Fibroblast of lung (primary cell): Measurements from ENCODE around the gene ARL4C. TPM values are rescaled to one million over a fixed set of nuclear protein-coding genes. Genes with fewer than 3 reads are reported as not detected.

Source experiments
- DNase-seq, 2 donors: peaks; one replicate each; pipeline versions ENCODE4 v3.0.0 to v3.0.0-alpha.2; 2010; ENCODE audit warnings: low read depth in 2 of 2
- H2AFZ ChIP-seq: 2 replicates; pipeline ENCODE4 v1.5.1; 2012; ENCODE audit warnings: low read length, control low read depth, inconsistent platforms
- H3K27ac ChIP-seq: 2 replicates; pipeline ENCODE4 v1.5.1; 2011; ENCODE audit warnings: low read length, control low read depth; ENCODE audit not compliant: insufficient read depth
- H3K27me3 ChIP-seq: 2 replicates; pipeline ENCODE4 v1.5.1; 2011; ENCODE audit warnings: mild to moderate bottlenecking, low read length; ENCODE audit not compliant: control insufficient read depth, insufficient read depth
- H3K36me3 ChIP-seq: 2 replicates; pipeline ENCODE4 v1.5.1; 2011; ENCODE audit warnings: low read length; ENCODE audit not compliant: control insufficient read depth, insufficient read depth
- H3K4me1 ChIP-seq: 2 replicates; pipeline ENCODE4 v1.5.1; 2011; ENCODE audit warnings: low read length; ENCODE audit not compliant: control insufficient read depth, insufficient read depth; ENCODE audit errors: extremely low read depth
- H3K4me2 ChIP-seq: 2 replicates; pipeline ENCODE4 v1.5.1; 2011; ENCODE audit warnings: low read length, control low read depth; ENCODE audit not compliant: insufficient read depth; ENCODE audit errors: extremely low read depth
- H3K4me3 ChIP-seq, 4 experiments: fragments of 200-600 bp in 1 of 4; sonication (generic) in 1 of 4; replicated peaks in 1 of 4; 2 replicates each; pipeline ENCODE4 v1.5.1; 2011 to 2016; ENCODE audit warnings: low read length in 4 of 4, low read depth in 3 of 4, mild to moderate bottlenecking in 3 of 4, control low read depth in 2 of 4, inconsistent platforms in 1 of 4, mixed read lengths in 1 of 4; ENCODE audit not compliant: insufficient read depth in 1 of 4; ENCODE audit errors: control extremely low read depth in 1 of 4
- H3K79me2 ChIP-seq: 2 replicates; pipeline ENCODE4 v1.5.1; 2012; ENCODE audit warnings: mild to moderate bottlenecking, low read length, inconsistent platforms; ENCODE audit not compliant: control insufficient read depth, insufficient read depth
- H3K9ac ChIP-seq: 2 replicates; pipeline ENCODE4 v1.5.1; 2011; ENCODE audit warnings: mild to moderate bottlenecking, low read length, control low read depth; ENCODE audit not compliant: insufficient read depth
- H3K9me3 ChIP-seq: 2 replicates; pipeline ENCODE4 v1.5.1; 2012; ENCODE audit warnings: low read depth, low read length; ENCODE audit not compliant: control insufficient read depth, insufficient read depth
- H4K20me1 ChIP-seq: 2 replicates; pipeline ENCODE4 v1.5.1; 2011; ENCODE audit warnings: low read length; ENCODE audit not compliant: control insufficient read depth, insufficient read depth; ENCODE audit errors: extremely low read depth
- EZH2 ChIP-seq: IDR thresholded peaks from 2 replicates; pipeline ENCODE4 v1.5.1; 2012; ENCODE audit warnings: low read length, control low read depth, mild to moderate bottlenecking; ENCODE audit errors: missing control alignments
- polyA plus RNA-seq, 2 donors: library from polyadenylated mRNA; depleted of rRNA in 1 of 2; stranded (reverse) in 1 of 2; unstranded in 1 of 2; fragments of >200 nt; gene quantifications; 2 replicates each; pipeline ENCODE4 v1.2.1, GENCODE V29; 2011 to 2012; ENCODE audit warnings: missing spikeins in 1 of 2
- total RNA-seq: library from RNA; depleted of rRNA; stranded (reverse); fragments of >200 nt; gene quantifications from 2 replicates; pipeline ENCODE4 v1.2.1, GENCODE V29; 2014
- TF ChIP-seq, protein P1 (sequence below), 2 donors: IDR thresholded peaks in 1 of 2; conservative IDR thresholded peaks in 1 of 2; 1 replicate in 1 of 2; 2 replicates in 1 of 2; pipeline ENCODE4 v1.5.1; 2011 to 2012; ENCODE audit warnings: low read length in 2 of 2, control low read depth in 1 of 2, inconsistent platforms in 1 of 2, low read depth in 1 of 2, mild to moderate bottlenecking in 1 of 2

Gene ARL4C
- total and polyA plus RNA-seq, 2 donors (not counting 1 experiment from before 2014, with no cell fraction given) = 23.2 to 80.9 TPM

DNA sequence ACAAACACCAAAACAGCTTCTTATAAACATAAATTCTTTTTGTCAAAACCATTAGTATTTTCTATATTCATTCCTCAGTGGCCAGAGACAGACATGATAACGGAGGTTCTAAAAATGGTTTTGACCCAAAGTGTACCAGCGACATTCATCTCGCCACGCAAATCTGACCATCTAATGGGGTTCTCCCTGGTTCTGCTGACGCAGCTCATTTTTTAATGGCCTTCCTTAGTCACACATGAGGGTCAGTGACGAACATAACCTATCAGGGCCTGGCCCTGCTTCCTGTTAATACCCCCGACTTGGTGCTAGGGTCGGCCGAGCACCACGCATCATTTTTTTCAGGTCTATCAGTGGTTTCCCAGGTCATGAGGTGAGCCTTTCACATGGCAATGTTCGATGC is 45.9 kb upstream of the ARL4C start:
- Histone ChIP-seq H2AFZ (no peak overlapping the region), H3K36me3 (no peaks in the 10 kb centered on the region), H3K4me3 (no peak overlapping the region), H3K79me2 (no peaks in the 10 kb centered on the region), H4K20me1 (no peaks in the 10 kb centered on the region), H3K9ac (no peak overlapping the region), H3K27me3 (peaks cover 4% of the 10 kb centered on the region), H3K9me3 (no peaks in the 10 kb centered on the region), H3K4me1 (no peaks in the 10 kb centered on the region), H3K27ac (no peak overlapping the region), H3K4me2 (no peak overlapping the region)
- TF ChIP-seq EZH2 = no peak
- TF ChIP-seq, protein P1, sequence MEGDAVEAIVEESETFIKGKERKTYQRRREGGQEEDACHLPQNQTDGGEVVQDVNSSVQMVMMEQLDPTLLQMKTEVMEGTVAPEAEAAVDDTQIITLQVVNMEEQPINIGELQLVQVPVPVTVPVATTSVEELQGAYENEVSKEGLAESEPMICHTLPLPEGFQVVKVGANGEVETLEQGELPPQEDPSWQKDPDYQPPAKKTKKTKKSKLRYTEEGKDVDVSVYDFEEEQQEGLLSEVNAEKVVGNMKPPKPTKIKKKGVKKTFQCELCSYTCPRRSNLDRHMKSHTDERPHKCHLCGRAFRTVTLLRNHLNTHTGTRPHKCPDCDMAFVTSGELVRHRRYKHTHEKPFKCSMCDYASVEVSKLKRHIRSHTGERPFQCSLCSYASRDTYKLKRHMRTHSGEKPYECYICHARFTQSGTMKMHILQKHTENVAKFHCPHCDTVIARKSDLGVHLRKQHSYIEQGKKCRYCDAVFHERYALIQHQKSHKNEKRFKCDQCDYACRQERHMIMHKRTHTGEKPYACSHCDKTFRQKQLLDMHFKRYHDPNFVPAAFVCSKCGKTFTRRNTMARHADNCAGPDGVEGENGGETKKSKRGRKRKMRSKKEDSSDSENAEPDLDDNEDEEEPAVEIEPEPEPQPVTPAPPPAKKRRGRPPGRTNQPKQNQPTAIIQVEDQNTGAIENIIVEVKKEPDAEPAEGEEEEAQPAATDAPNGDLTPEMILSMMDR (conservative IDR thresholded peaks at IDR 0.05 in 1 of 2, IDR thresholded peaks at IDR 0.05 in 1 of 2; ENCODE audit: low read depth in 1 of 2, low read length in 2 of 2) = no peak
- no peak for DNase-seq

DNA sequence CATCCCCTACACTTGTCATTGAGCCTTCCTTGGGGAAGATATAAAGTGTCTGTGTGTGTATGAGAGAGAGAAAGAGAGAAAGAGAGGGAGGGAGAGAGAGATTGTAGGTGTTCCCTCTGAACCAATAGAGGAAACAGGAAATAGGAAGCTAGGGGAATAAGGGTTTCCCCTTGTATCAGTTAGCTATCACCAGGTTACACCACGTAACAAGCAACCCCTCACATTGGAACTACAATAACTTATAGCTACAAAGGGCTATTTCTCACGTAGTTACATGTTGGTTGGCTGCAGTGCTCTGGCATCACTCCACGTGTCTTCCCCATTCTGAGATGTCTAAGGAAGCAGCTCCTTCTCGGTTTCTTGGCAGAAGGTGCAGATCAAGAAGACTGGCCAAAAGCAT is 41.0 kb upstream of the ARL4C start:
- Histone ChIP-seq H2AFZ (no peak overlapping the region), H3K36me3 (no peaks in the 10 kb centered on the region), H3K79me2 (no peaks in the 10 kb centered on the region), H3K27me3 (peaks cover 17% of the 10 kb centered on the region), H3K4me3 (no peak overlapping the region), H3K27ac (no peak overlapping the region), H3K9me3 (no peaks in the 10 kb centered on the region), H4K20me1 (no peaks in the 10 kb centered on the region), H3K4me2 (no peak overlapping the region), H3K9ac (no peak overlapping the region), H3K4me1 (no peaks in the 10 kb centered on the region)
- no peak for DNase-seq
- TF ChIP-seq, protein P1 (conservative IDR thresholded peaks at IDR 0.05 in 1 of 2, IDR thresholded peaks at IDR 0.05 in 1 of 2; ENCODE audit: low read depth in 1 of 2, low read length in 2 of 2) = no peak
- TF ChIP-seq EZH2 = no peak

DNA sequence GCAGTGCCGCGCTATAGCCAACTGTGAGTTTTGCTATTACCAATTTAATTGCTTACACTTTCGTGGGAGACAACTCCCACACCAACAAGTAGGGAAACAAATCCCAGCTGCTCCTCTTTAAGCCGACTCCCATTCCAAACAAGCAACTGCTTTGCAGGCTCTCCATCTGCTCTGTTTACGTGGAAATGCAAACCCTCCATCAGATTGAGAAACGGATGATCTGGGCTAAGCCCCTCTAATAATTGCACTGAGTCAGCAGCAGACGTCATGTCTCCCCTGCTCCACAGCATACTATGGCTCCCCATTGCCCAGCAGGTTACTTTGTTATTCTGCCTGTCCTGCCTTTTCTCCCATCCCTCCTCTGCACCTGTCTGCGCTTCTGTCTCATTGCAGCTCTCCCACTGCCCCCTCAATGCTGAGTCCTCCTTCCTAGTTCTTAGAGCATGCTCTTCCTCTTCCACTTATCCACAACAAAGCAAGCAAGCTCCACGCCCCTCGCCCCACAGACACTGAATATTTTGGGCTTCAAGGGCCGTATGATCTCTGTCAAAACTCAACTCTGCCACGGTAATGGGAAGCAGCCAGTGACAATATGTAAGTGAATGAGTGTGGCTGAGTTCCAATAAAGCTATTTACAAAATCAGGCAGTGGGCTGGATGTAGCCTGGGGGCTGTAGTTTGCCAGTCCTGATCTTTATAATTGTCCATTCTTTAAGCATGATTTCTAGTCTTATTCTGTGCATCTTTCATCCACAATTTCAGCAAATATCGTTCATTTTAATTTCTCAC is 39.5 kb upstream of the ARL4C start:
- H3K4me2 ChIP-seq = no peak overlapping the region
- H3K9me3 ChIP-seq = no peaks in the 10 kb centered on the region
- H3K4me3 ChIP-seq = no peak overlapping the region
- H3K79me2 ChIP-seq = no peaks in the 10 kb centered on the region
- H3K27me3 ChIP-seq = peaks cover 17% of the 10 kb centered on the region
- no peaks in the 10 kb centered on the region for H3K36me3 ChIP-seq
- H4K20me1 ChIP-seq = no peaks in the 10 kb centered on the region
- no peak for TF ChIP-seq EZH2
- TF ChIP-seq, protein P1 (conservative IDR thresholded peaks at IDR 0.05 in 1 of 2, IDR thresholded peaks at IDR 0.05 in 1 of 2; ENCODE audit: low read depth in 1 of 2, low read length in 2 of 2) = no peak
- H3K27ac ChIP-seq = no peak overlapping the region
- no peaks in the 10 kb centered on the region for H3K4me1 ChIP-seq
- no peak overlapping the region for H3K9ac ChIP-seq
- DNase-seq = no peak
- H2AFZ ChIP-seq = no peak overlapping the region
